ENCODE data around the gene RFX3. TPM values are rescaled to one million over a fixed set of nuclear protein-coding genes. Genes with fewer than 3 reads are reported as not detected.

The RFX3 gene
- total and polyA plus RNA-seq, 2 of the 13 experiments (the other 11 are each of a cell fraction or from before 2014, with no cell fraction given): 2.7 to 5.3 TPM

- no peak for TF ChIP-seq BRF2 (CRISPR knock-in tag; IDR thresholded peaks at IDR 0.05)
These were observed 43.7 kb upstream of the RFX3 start (continued) for GRCh38 chr9:3569529-3569928.

DNA sequence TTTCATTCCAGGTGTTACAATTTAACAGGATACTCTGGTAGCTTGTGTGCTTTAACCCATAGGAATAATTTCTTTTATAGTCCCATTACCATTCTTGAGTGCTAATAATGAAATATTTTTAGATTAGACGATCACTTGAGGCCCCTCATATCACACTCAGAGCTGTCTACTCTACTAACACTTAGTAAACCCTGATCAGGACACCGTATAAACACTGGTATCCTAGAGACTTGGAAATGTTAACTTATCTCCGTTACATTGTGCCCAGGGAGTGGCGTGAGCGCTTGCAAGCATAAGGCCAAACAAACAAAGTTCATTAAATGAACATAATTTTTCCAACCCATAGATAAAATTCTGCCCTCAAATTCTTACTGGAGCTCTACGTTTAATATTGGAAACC lies 42.2 kb upstream of the RFX3 start:
- no peak for ATAC-seq

GRCh38 chr9:3553076-3553765 lies 27.4 kb upstream of the RFX3 start:
- ATAC-seq (no peak), FAIRE-seq (no peak), DNase-seq (ENCODE audit: low spot score) (no peak)
- Histone ChIP-seq H3K36me3 (replicated peaks in 1 of 2; ENCODE audit: control insufficient read depth in 1 of 2, insufficient read depth in 2 of 2, low read length in 2 of 2) (no peaks in the 10 kb centered on the region), H3K9ac (ENCODE audit: insufficient read depth, low read depth, low read length) (no peak overlapping the region), H3K27ac (ENCODE audit: extremely low read length, insufficient read depth, low read length) (no peak overlapping the region), H4K20me1 (ENCODE audit: insufficient read depth, low read length) (no peaks in the 10 kb centered on the region), H3K27me3 (ENCODE audit: control insufficient read depth in 1 of 2, insufficient read depth in 2 of 2, low read length in 2 of 2) (no peaks in the 10 kb centered on the region), H3K9me3 (ENCODE audit: low read length) (no peaks in the 10 kb centered on the region), H3K79me2 (ENCODE audit: insufficient read depth, low read length) (no peaks in the 10 kb centered on the region), H2AFZ (ENCODE audit: low read length) (no peak overlapping the region), H3K4me1 (ENCODE audit: insufficient read depth, low read length) (peaks cover 10% of the 10 kb centered on the region), H3K4me2 (ENCODE audit: low read depth, low read length) (no peak overlapping the region), H3K4me3 (replicated peaks in 1 of 3; ENCODE audit: insufficient read depth in 1 of 3, low read depth in 2 of 3, low read length in 3 of 3) (no peak overlapping the region)
- in situ Hi-C loops (cut with HindIII; ENCODE audit: extremely low pct_ligation_motif_present, low pct_unique_long_range_greater_than_20kb) (no loop called here), intact Hi-C loops (cut with micrococcal nuclease; ENCODE audit: unreplicated experiment) (no loop called here)
- CTCF ChIA-PET (ENCODE audit: low intra/inter-chr PET ratio, low total read pairs): no interaction called here
- WGBS (ENCODE audit: low lambda C conversion rate): 78% methylated on average over 3 of the region's 3 CpGs
- POLR2A ChIA-PET: no interaction called here
- BruUV-seq (replicated peaks): no TSS peak
- TF ChIP-seq GPN1 (CRISPR knock-in tag; IDR thresholded peaks at IDR 0.05; ENCODE audit: borderline replicate concordance) (no peak), HNRNPH1 (optimal IDR thresholded peaks at IDR 0.05; ENCODE audit: low read depth, low read length) (no peak), ZBTB21 (CRISPR knock-in tag; IDR thresholded peaks at IDR 0.05) (no peak), ATF5 (CRISPR knock-in tag; IDR thresholded peaks at IDR 0.05; ENCODE audit: low read depth) (no peak), ZNF432 (CRISPR knock-in tag; IDR thresholded peaks at IDR 0.05; ENCODE audit: borderline replicate concordance) (no peak), SALL2 (CRISPR knock-in tag; IDR thresholded peaks at IDR 0.05) (no peak), CBX2 (IDR thresholded peaks at IDR 0.05; ENCODE audit: low read depth, low read length) (no peak), CBX2 (CRISPR knock-in tag; IDR thresholded peaks at IDR 0.05; ENCODE audit: low read depth) (no peak), ZBTB44 (CRISPR knock-in tag; IDR thresholded peaks at IDR 0.05) (no peak), ZNF816 (CRISPR knock-in tag; IDR thresholded peaks at IDR 0.05; ENCODE audit: borderline replicate concordance) (no peak), ETV5 (CRISPR knock-in tag; IDR thresholded peaks at IDR 0.05; ENCODE audit: borderline replicate concordance) (no peak)

More for the DNA sequence above, 42.2 kb upstream of the RFX3 start:
- Histone ChIP-seq H4K20me1 (ENCODE audit: insufficient read depth, low read length) (no peaks in the 10 kb centered on the region), H3K4me1 (ENCODE audit: insufficient read depth, low read length) (no peaks in the 10 kb centered on the region), H2AFZ (ENCODE audit: low read length) (no peak overlapping the region), H3K4me2 (ENCODE audit: low read depth, low read length) (no peak overlapping the region), H3K9ac (ENCODE audit: insufficient read depth, low read depth, low read length) (no peak overlapping the region), H3K9me3 (ENCODE audit: low read length) (no peaks in the 10 kb centered on the region), H3K4me3 (replicated peaks in 1 of 3; ENCODE audit: insufficient read depth in 1 of 3, low read depth in 2 of 3, low read length in 3 of 3) (no peak overlapping the region), H3K27ac (ENCODE audit: extremely low read length, insufficient read depth, low read length) (no peak overlapping the region), H3K27me3 (ENCODE audit: control insufficient read depth in 1 of 2, insufficient read depth in 2 of 2, low read length in 2 of 2) (no peaks in the 10 kb centered on the region), H3K36me3 (replicated peaks in 1 of 2; ENCODE audit: control insufficient read depth in 1 of 2, insufficient read depth in 2 of 2, low read length in 2 of 2) (no peaks in the 10 kb centered on the region), H3K79me2 (ENCODE audit: insufficient read depth, low read length) (no peaks in the 10 kb centered on the region)
- POLR2A ChIA-PET: no interaction called here
- in situ Hi-C loops (cut with HindIII; ENCODE audit: extremely low pct_ligation_motif_present, low pct_unique_long_range_greater_than_20kb): no loop called here
- 59% methylated on average over 6 of the region's 6 CpGs for WGBS (ENCODE audit: low lambda C conversion rate)
- TF ChIP-seq PCBP2 (optimal IDR thresholded peaks at IDR 0.05; ENCODE audit: low read depth, low read length, poor library complexity, severe bottlenecking) (no peak), ZNF569 (CRISPR knock-in tag; IDR thresholded peaks at IDR 0.05; ENCODE audit: borderline replicate concordance) (no peak), ATM (IDR thresholded peaks at IDR 0.05; ENCODE audit: borderline replicate concordance) (no peak), ZNF34 (CRISPR knock-in tag; IDR thresholded peaks at IDR 0.05; ENCODE audit: borderline replicate concordance) (no peak), NONO (IDR thresholded peaks at IDR 0.05) (no peak), NONO (CRISPR knock-in tag; conservative IDR thresholded peaks at IDR 0.05) (no peak)
- intact Hi-C loops (cut with micrococcal nuclease; ENCODE audit: unreplicated experiment): no loop called here
- no TSS peak for BruUV-seq (replicated peaks)
- FAIRE-seq (no peak), DNase-seq (ENCODE audit: low spot score) (no peak)
- CTCF ChIA-PET (ENCODE audit: low intra/inter-chr PET ratio, low total read pairs): no interaction called here

All from HepG2 (cell line).